Islet precursor cell (in vitro differentiated cells): ENCODE measurements around the gene SLC6A1.
A peak's percentile ranks its signal among the peaks of the same experiment; 100 is the strongest.

Experiments used
- DNase-seq: peaks from one replicate; pipeline ENCODE4 v3.0.0-alpha.2; 2018

SLC6A1 gene

GRCh38 chr3:11024181-11024580 is 31.6 kb downstream of the SLC6A1 start:
- no peak for DNase-seq

- DNase-seq, result no peak
Measured at GRCh38 chr3:11029948-11030347, 37.4 kb downstream of the SLC6A1 start.

GRCh38 chr3:11033871-11034270 is 41.3 kb downstream of the SLC6A1 start:
- no peak for DNase-seq

GRCh38 chr3:11034309-11034985 is 41.9 kb downstream of the SLC6A1 start:
- no peak for DNase-seq

GRCh38 chr3:11035757-11036505 is 43.4 kb downstream of the SLC6A1 start:
- no peak for DNase-seq

- DNase-seq, result no peak
Measured at GRCh38 chr3:11037241-11037873, 44.8 kb downstream of the SLC6A1 start.

GRCh38 chr3:11037976-11038375 is 45.4 kb downstream of the SLC6A1 start:
- DNase-seq, result no peak

- no peak for DNase-seq
Measured at GRCh38 chr3:11045536-11045935, 53.0 kb downstream of the SLC6A1 start.

GRCh38 chr3:11047500-11047899 is 55.0 kb downstream of the SLC6A1 start:
- DNase-seq, result no peak

- peak; percentile 34 for DNase-seq
Measured at GRCh38 chr3:11050666-11051323, 58.2 kb downstream of the SLC6A1 start.

- DNase-seq, result no peak
Measured at GRCh38 chr3:11053926-11054503, 61.5 kb downstream of the SLC6A1 start.

GRCh38 chr3:11054739-11055438 is 62.3 kb downstream of the SLC6A1 start:
- no peak for DNase-seq

GRCh38 chr3:11055496-11055895 is 62.9 kb downstream of the SLC6A1 start:
- no peak for DNase-seq

GRCh38 chr3:11056531-11057050 is 64.0 kb downstream of the SLC6A1 start:
- no peak for DNase-seq

GRCh38 chr3:11057655-11058054 is 65.1 kb downstream of the SLC6A1 start:
- DNase-seq, result no peak

GRCh38 chr3:11059090-11059798 is 66.7 kb downstream of the SLC6A1 start:
- peak; percentile 84 for DNase-seq

- no peak for DNase-seq
Measured at GRCh38 chr3:11059799-11060115, 67.2 kb downstream of the SLC6A1 start.

GRCh38 chr3:11060500-11061251 is 68.1 kb downstream of the SLC6A1 start:
- peak; percentile 87 for DNase-seq

- peak; percentile 62 for DNase-seq
Measured at GRCh38 chr3:11061268-11061871, 68.8 kb downstream of the SLC6A1 start.

GRCh38 chr3:11062704-11063103 is 70.2 kb downstream of the SLC6A1 start:
- no peak for DNase-seq
